SIG-M5 treated with dmso at 0.1 percent for 504 hours (cell line): ENCODE data around the gene PTPRN2.

Experiments used
- DNase-seq: peaks from one replicate; lab custom pipeline; 2025; ENCODE audit not compliant: unreplicated experiment; lab: John Stamatoyannopoulos, UW

The PTPRN2 gene

DNA sequence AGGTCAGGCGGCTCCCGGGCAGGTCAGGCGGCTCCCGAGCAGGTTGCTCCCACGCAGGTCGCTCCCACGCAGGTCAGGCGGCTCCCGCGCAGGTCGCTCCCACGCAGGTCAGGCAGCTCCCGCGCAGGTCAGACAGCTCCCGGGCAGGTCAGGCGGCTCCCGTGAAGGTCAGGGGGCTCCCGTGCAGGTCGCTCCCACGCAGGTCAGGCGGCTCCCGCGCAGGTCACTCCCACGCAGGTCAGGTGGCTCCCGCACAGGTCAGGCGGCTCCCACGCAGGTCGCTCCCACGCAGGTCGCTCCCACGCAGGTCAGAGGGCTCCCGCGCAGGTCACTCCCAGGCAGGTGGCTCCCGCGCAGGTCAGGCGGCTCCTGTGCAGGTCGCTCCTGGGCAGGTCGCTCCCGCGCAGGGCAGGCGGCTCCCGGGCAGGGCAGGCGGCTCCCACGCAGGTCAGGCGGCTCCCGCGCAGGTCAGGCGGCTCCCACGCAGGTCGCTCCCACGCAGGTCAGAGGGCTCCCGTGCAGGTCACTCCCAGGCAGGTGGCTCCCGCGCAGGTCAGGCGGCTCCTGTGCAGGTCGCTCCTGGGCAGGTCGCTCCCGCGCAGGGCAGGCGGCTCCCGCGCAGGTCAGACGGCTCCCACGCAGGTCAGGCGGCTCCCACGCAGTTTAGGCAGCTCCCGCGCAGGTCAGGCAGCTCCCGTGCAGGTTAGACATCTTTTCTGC lies 30.7 kb downstream of the PTPRN2 start:
- no peak for DNase-seq

DNA sequence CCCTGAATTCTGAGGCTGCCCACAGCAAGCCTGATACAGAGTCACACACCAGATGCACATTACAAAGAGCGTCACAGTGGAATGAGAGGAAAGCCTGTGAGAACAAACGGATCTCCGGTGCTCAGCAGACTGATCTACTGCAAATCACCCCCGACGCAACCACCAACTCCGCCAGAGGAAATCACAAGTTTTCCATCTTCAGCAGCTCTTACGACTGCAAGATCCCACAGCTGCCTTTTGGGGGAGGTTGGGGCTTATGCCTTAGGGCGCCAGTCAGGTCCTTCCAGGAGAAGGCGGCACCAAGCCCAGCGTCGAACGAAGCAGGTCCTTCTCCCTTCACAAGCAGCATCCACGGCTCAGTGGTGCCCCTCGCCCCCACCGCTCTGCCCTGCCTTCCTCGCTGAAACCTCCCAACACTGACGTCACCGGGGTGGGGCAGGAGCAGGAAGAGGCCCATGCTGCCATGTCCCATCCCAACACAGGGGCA lies 32.5 kb downstream of the PTPRN2 start:
- DNase-seq, result no peak

DNA sequence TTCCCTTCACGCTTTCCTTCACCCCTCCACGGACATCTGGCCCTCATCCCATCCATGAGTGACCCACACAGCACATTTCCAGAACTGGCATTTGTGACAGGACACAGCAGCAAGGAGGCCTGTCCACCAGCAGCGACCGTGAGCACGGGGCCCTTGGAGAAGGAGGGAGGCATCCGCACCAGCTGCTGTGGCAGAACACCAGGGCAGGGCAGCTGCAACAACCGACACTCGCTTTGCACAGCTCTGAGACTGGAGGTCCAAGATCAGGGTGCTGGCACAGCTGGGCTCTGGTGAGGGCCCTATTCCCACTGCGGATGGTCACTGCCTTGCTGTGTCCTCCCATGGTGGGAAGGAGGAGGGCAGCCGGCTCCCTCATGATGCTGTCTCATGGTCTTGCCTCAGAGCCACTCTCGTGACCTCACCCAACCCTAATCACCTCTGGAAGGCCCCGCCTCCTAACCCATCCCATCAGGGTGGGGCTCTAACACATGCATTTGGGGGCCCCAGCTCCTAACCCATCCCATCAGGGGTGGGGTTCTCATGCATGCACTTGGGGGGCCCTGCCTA lies 36.7 kb downstream of the PTPRN2 start:
- no peak for DNase-seq

DNA sequence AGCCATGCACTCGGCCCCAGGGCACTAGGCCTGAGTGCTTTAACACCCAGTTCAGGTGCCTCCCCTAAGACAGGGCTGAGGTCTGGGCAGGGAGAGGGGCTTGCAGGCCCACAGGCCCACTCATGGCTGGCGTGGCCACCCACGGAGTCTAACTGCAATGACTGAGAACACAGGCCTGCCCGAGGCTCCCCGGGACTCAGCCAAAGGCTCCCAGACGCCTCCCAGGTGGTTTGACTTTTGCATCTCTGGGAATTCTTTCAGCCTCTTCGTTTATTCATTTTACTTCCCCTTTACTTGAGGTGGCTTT lies 37.3 kb downstream of the PTPRN2 start:
- DNase-seq, result no peak

DNA sequence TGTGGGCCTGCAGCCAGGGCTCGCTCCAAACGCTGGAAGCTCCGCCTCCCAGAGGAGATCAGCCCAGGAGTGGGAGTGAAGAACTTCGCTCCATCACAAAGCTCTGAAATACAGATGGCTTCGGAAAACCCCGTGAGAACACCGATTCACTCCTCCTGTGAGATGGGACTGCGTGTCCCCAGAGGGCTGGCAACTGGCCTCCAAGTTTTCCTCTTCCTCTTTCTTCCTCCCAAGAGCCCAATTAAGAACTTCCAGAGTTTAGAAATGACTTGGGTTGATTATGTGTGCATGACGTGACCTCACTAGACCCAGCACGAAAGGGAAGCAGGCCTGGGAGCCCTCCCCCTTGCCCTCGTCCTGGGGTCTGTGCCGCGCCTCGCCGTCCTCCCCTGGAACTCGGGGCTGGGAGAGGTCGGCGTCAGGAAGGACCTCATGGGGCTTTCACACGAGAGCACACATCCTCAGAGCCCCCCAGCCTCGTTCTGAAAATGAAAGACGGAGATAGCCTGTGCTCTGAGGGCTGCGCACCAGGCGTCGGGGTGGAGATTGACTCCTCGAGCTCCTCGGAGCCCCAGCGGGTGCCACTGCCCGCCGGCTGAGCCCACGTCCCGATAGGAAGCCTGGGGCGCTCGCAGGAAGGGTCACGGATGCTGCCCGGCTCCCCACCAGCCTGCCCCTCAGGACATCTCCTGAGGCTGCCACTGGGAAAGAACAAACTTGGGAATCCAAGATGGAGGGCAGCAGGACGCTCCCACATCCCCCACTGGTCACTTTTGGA lies 37.8 kb downstream of the PTPRN2 start:
- no peak for DNase-seq

DNA sequence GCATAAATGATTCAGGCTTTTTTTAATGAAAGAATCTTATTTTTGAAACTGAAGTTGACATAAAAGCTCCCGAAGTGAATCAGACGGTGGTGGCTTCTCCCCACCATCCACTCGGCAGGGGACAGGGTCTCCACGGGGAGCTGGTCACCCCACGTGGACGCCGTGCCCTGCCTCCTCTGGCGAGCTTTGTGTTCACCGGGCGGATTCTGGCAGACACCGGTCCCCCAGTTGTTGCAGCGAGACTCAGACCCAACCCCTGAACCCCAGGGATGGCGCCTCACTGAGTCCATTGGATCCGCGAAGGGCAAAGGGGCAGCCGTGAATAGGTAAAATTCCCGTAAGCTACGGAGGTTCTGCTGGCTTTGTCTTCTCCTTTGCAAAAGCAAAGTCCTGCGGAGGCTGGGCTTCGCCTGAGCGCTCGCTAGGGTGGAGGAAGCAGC lies 38.4 kb downstream of the PTPRN2 start:
- no peak for DNase-seq

DNA sequence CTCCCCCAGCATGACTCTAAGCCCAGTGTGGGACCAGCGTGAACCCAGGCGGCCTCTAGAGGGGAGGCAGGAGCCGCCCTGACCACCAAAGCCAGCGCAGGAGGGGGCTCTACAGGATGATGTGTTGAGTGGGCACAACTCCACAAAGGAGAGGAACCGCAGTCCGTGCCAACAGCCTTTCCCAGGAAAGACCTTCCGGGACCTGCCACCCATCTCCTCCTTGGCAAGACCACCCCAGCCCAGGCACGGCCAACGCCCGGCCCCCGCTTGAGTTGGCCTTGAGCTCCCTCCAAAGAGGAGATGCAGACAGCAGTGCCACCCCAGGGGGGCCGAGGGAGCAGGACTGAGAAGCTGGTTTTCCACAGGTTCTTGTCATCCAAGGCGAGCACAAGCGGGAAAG lies 38.9 kb downstream of the PTPRN2 start:
- DNase-seq, result no peak

DNA sequence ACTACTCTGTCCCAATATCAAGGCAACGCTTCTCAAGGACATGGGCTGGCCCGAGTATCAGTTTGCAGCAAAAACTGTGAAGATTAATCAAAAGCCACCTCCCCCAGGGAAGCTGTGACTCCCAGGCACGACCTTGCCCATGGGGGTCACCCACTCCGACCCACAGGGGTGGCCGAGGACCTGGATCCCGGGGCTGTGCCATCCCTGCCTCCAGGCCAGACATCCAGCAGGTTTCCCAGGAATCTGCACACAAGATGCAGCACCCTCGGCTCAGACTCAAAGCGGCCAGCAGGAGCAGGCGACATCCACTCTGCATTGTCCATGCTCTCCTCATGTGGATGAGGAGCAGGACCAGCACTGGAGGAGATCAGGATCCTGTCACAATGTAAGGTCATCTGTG lies 39.8 kb downstream of the PTPRN2 start:
- DNase-seq, result no peak

DNA sequence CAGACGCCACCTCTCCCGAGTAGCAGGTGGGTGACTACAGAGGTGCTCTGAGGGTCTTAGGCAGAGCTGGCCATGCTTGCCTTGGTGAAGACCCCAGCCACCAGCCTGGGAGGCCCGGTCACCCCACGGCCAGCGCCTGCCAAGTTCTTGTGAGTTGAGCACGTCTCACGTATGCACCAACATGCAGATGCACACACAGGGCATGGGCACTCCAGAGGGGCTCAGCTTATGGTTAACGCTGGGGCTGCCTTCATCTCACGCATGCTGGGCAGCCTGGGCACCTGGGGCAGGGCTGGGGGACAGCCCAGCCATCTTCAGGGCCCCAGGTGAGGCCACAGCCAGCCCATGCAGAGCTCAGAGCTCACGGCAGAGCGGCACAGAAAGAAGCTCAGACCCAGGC lies 41.0 kb downstream of the PTPRN2 start:
- DNase-seq, result no peak

DNA sequence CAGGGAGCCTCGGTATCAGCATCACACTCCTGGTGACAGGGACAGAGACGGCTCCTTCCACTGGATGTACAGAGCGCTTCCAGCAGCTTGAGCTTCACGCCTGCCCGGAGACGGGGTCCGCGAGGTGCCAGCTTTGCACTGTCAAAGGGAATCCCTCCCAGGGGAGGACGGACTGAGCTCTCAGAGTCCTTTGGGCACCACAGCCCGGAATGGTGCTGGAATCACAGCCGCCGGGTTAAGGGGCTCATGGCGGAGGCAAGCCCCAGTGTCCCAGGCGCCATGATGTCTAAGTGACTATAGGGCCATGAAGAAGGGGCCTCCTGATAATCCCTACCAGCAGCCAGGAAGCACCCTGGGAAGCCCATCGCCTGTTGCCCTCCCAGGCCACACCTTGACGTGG lies 41.4 kb downstream of the PTPRN2 start:
- DNase-seq, result no peak

DNA sequence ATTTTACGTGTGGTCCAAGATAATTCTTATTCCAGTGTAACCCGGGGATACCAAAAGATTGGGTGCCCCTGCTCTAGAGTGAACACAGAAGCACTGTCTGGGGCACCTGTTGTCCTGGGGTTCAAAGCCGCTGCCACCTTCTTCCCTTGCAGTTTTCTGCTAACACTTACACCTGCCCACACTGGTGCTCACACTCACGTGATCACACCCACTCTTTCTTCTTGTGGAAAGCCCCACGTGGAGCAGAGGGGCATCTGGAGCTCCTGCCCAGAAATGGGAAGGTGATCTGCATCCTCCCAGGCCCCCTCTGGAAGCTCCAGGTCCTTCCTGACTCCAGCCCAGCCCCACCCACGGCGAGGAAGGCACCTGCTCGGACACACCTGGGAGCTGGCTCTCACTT lies 42.9 kb downstream of the PTPRN2 start:
- DNase-seq, result no peak

DNA sequence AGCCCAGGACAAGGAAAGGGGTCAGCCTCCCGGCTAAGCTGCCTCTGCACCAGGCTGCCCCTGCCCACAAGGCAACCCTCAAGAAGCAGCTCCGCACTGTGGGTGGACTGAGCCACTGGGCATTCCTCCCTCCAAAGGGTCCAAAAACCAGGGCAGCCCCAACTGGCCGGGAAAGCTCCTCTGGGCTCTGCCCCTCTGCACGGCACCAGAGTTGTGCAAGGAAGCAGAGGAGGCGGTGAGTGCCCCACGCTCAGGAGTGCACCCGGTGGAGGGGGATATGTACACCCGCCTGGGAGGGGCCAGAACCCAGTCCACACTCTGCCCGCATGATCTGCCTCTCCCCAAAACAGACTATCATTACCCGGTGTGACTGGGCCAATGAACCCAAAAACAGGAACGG lies 43.8 kb downstream of the PTPRN2 start:
- DNase-seq, result peak; percentile 83

DNA sequence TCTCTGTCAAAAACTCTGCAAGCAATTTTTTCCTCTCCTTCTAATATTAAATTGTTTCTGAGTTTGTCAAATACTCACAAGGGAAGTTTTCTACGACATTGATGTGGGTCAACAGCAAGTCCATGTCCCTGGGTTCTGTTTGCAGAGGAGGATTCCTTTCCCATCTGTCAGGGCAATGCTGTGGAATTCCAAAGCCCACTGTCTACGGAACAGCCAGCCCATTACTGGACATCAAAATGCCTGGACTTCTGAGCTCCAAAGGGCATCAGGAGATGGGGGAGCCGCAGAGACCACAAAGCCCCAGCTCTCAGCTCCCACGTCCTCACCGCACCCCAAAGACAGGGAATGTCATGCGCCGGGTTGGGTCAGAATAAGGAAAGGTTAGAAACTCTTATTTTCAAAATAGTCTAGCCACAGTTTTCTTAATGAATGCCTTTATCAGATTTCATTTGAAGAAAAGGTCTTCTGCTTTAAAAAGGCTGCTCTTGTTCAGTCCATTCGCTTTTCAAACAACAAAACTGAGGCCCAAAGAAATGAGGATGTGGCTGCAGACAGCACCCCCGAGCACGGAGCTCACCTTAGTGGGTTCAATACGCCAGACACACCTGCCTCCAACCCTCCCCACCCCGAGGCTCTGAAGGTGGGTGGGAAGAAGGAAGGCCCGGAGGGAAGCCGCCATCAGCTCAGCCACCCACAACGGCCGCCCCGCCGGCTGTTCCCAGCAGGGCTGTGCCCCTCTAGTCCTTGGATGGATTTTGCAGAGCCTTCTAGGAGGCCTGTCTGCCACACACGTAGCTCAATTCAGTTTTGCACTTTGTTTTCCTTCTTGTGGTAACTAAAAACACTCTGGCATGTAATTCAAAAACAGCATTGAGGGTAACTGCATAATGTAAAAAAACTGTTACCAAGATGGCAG lies 44.7 kb downstream of the PTPRN2 start:
- no peak for DNase-seq

DNA sequence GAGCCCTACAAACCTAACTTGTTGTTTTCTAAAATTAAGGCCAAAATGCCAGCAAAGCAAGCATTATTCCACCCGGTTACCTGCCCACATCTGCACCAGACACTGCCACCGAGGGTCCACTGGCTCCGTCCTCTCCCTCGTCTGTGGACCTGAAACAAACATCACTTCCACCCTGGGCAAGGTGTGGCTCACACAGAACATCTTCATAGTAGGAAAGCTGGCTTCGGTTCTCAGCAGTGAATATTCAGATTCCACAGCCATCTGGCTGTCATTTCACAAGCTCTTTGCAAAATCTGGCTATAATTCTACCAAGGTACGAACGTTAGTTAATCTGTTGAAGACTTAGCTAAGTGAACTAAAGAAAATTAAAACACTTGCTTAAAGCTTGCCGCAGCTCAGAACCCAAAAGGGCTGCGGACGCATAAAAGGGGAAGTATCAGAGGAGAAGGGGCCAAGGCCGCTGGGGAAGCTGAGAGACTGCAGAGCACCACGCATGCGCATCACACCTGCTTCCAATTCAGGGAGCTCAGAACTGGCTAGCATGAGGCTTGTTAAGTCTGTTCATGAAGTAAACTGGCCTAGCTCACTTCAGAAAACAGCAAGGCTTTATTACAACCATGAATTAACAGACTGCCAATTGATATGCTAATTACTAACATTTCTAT lies 46.1 kb downstream of the PTPRN2 start:
- peak; percentile 92 for DNase-seq

DNA sequence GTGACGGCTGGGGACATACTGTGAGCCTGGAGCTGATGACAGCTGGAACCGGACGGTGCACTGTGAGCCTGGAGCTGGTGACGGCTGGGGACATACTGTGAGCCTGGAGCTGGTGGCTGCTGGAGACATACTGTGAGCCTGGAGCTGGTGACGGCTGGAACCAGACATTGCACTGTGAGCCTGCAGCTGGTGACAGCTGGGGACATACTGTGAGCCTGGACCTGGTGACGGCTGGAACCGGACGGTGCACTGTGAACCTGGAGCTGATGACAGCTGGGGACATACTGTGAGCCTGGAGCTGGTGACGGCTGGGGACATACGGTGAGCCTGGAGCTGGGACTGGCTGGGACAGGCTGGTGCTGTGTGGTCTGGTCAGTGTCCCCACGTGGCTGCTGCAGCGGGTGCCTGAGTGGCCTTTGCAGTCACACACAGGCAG lies 47.9 kb downstream of the PTPRN2 start:
- no peak for DNase-seq

DNA sequence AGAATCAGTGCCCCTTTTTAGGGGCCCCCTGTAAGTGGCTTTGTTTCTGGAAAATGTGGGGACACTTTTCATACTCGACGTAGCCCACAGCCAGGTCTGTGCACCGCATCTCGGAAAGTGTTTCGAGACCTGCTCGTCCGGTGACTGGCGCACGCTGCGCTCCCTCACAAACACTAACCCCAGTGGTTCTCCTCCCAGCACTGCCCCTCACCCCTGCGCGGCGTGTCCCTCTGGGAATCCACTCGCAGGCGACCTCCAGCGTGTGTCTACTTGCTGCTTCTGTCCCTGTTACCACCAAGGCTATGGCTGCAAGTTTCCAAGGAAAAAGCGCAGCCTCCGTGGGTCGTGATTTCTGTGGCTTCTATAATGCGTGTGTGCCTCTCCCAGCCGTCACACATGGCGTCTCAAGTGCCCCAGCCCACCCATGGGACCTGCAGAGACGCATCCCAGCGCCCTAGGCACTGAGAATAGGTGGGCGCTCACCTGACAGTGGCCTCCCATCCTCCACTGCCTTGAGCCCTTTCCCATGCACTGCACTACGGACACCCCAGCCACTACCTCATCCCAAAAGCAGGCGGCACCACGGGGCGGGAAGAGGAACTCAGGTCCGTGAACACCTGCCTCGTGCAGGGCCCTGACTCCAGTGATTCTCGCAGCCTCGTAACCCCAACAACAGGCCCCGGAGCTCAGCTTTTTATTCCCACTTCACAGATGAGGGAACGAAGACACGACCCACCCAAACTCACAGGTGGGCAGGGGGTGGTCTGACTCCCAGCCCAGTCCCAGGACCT lies 49.3 kb downstream of the PTPRN2 start:
- DNase-seq, result no peak

DNA sequence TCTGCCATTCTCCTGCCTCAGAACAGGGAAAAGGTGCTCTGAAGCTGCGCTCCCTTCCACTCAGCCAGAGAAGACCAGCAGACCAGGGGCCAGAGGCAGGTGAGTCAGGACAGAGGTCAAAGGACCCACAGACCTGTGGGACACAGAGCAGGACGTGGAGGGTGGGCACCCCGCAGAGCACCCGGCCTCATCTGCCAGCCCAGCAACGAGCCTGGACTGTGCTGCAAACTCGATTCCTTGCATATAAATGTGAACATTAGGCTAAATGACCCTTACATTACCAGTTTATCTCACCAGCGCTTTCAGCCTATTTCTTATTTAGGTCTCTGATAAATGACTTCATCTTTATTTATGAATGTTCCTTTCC lies 50.1 kb downstream of the PTPRN2 start:
- DNase-seq, result no peak

DNA sequence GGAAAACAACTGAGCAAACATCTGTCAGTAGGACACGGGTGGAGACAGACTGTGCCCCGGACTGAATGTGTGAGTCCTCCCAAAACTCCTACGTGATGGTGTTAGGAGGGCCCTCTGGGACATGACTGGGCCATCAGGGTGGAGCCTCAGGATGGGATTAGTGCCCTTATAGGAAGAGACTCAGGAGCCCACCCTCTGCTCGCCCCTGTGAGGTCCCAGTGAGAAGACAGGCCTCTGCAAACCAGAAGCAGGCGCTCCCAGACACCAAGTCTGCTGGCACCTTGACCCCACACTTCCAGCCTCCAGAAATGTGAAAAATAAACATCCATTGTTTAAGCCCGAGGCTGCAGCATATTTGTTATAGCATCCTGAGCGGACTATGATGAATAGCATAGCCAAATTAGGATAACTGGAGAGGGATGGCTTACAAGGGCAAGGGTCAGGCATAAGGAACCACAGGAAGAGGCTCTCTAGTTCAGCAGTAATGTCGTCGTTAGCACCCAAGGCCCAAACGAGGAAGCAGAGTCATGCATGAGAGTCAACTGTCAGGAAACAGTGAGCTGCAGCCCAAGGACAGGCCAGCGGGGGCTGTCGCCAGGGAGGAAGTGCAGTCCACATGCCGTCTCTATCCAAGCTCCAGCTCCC lies 50.6 kb downstream of the PTPRN2 start:
- peak; percentile 64 for DNase-seq

DNA sequence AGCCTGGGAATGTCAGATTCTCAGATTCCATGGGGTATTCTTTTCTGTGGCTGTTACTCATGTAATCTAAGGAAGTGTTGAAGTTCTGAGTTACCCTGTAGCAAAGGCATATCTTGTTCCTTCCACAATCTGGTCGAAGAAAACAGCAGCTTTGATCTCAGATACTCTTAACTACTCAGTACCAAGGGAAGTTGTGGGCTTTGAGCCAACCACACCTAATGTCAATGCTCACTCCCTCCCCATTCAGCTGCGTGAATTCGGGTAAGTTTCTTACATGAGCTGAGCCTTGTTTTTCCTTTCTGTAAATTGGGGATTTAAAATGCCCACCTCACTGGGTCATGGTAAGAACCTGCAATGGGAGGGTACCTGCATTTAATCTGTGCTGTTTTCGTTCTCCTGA lies 52.5 kb downstream of the PTPRN2 start:
- no peak for DNase-seq
